ENCODE data around the gene CCR2. TPM values are rescaled to one million over a fixed set of nuclear protein-coding genes. Genes with fewer than 3 reads are reported as not detected.

Gene CCR2
- total and polyA plus RNA-seq, 7 donors = 0.69 to 3.1 (median 1.6) TPM

GRCh38 chr3:46361408-46362283, 7.7 kb downstream of the CCR2 start:
- intact Hi-C loops (cut with DNase I) = no loop called here
- Histone ChIP-seq H3K4me3 (no peak overlapping the region), H3K27ac (peak overlapping the region in 2 of 4 donors; percentile 35 to 60), H3K27me3 (peaks cover 0 to 3% (median 0%) of the 10 kb centered on the region in 3 donors), H3K4me1 (no peaks in the 10 kb centered on the region), H3K9me3 (no peaks in the 10 kb centered on the region), H3K36me3 (no peaks in the 10 kb centered on the region)
- peak; percentile 66 for DNase-seq
- TF ChIP-seq POLR2AphosphoS5 (IDR thresholded peaks at IDR 0.05) = no peak
- TF ChIP-seq CTCF (IDR thresholded peaks at IDR 0.05) = no peak
- no peak for TF ChIP-seq EP300 (IDR thresholded peaks at IDR 0.05)
- no peak for TF ChIP-seq POLR2A (IDR thresholded peaks at IDR 0.05)
- 54 to 70% methylated on average over 8 of the region's 8 CpGs for WGBS, 2 donors

GRCh38 chr3:46365041-46365440, 11.1 kb downstream of the CCR2 start:
- Histone ChIP-seq H3K36me3 (no peaks in the 10 kb centered on the region), H3K4me1 (no peaks in the 10 kb centered on the region), H3K9me3 (no peaks in the 10 kb centered on the region), H3K27me3 (peaks cover 0 to 6% (median 0%) of the 10 kb centered on the region in 3 donors), H3K4me3 (no peak overlapping the region), H3K27ac (no peak overlapping the region)
- no peak for TF ChIP-seq EP300 (IDR thresholded peaks at IDR 0.05)
- no peak for TF ChIP-seq POLR2A (IDR thresholded peaks at IDR 0.05)
- TF ChIP-seq CTCF (IDR thresholded peaks at IDR 0.05) = no peak
- no peak for TF ChIP-seq POLR2AphosphoS5 (IDR thresholded peaks at IDR 0.05)
- DNase-seq = no peak
- intact Hi-C loops (cut with DNase I) = no loop called here
- WGBS, 2 donors = 88 to 92% methylated on average over 4 of the region's 4 CpGs

- WGBS, 2 donors = 96 to 97% methylated on average over 5 of the region's 5 CpGs
- Histone ChIP-seq H3K27me3 (peaks cover 0 to 6% (median 0%) of the 10 kb centered on the region in 3 donors), H3K36me3 (no peaks in the 10 kb centered on the region), H3K9me3 (no peaks in the 10 kb centered on the region), H3K4me3 (no peak overlapping the region), H3K27ac (no peak overlapping the region), H3K4me1 (no peaks in the 10 kb centered on the region)
- intact Hi-C loops (cut with DNase I) = no loop called here
- TF ChIP-seq CTCF (IDR thresholded peaks at IDR 0.05) (no peak), POLR2A (IDR thresholded peaks at IDR 0.05) (no peak), EP300 (IDR thresholded peaks at IDR 0.05) (no peak), POLR2AphosphoS5 (IDR thresholded peaks at IDR 0.05) (no peak)
- no peak for DNase-seq
Observed at GRCh38 chr3:46365737-46366524, 12.0 kb downstream of the CCR2 start.

- H3K4me3 ChIP-seq = no peak overlapping the region
- TF ChIP-seq CTCF (IDR thresholded peaks at IDR 0.05) (no peak), POLR2A (IDR thresholded peaks at IDR 0.05) (no peak), POLR2AphosphoS5 (IDR thresholded peaks at IDR 0.05) (peak in 1 of 4 donors; percentile 9), EP300 (IDR thresholded peaks at IDR 0.05) (no peak)
- no peak overlapping the region for H3K27ac ChIP-seq
- peaks cover 0 to 6% (median 0%) of the 10 kb centered on the region in 3 donors for H3K27me3 ChIP-seq
- no peaks in the 10 kb centered on the region for H3K4me1 ChIP-seq
- no peak for DNase-seq
- intact Hi-C loops (cut with DNase I) = no loop called here
- 68 to 80% methylated on average over 5 of the region's 5 CpGs for WGBS, 2 donors
- no peaks in the 10 kb centered on the region for H3K9me3 ChIP-seq
- H3K36me3 ChIP-seq = no peaks in the 10 kb centered on the region
Observed at GRCh38 chr3:46367811-46368210, 13.9 kb downstream of the CCR2 start.
